Ishikawa (cell line): ENCODE measurements around the gene RAP1GAP.

Experiments used
- CEBPB ChIP-seq: IDR thresholded peaks from 2 replicates; pipeline ENCODE4 v1.6.1; 2012
- CREB1 ChIP-seq: IDR thresholded peaks from 2 replicates; pipeline ENCODE4 v1.6.1; 2012; ENCODE audit warnings: low read depth
- EGR1 ChIP-seq: IDR thresholded peaks from 2 replicates; pipeline ENCODE4 v1.6.1; 2012
- EP300 ChIP-seq: IDR thresholded peaks from 2 replicates; pipeline ENCODE4 v1.6.1; 2012; ENCODE audit warnings: borderline replicate concordance
- FOXM1 ChIP-seq: IDR thresholded peaks from 2 replicates; pipeline ENCODE4 v1.6.1; 2012; ENCODE audit warnings: low read depth, borderline replicate concordance
- NFIC ChIP-seq: IDR thresholded peaks from 2 replicates; pipeline ENCODE4 v1.6.1; 2012
- RAD21 ChIP-seq: IDR thresholded peaks from 2 replicates; pipeline ENCODE4 v1.6.1; 2012; ENCODE audit warnings: low read depth
- TAF1 ChIP-seq: IDR thresholded peaks from 2 replicates; pipeline ENCODE4 v1.6.1; 2012; ENCODE audit warnings: low read depth, mild to moderate bottlenecking
- TCF12 ChIP-seq: IDR thresholded peaks from 2 replicates; pipeline ENCODE4 v1.6.1; 2012; ENCODE audit warnings: low read depth
- TEAD4 ChIP-seq: IDR thresholded peaks from 2 replicates; pipeline ENCODE4 v1.6.1; 2012
- YY1 ChIP-seq: IDR thresholded peaks from 2 replicates; pipeline ENCODE4 v1.6.1; 2012; ENCODE audit warnings: low read depth
- ZBTB7A ChIP-seq: IDR thresholded peaks from 2 replicates; pipeline ENCODE4 v1.6.1; 2012; ENCODE audit warnings: low read depth
- TF ChIP-seq, protein P1 (sequence below): IDR thresholded peaks from 2 replicates; pipeline ENCODE4 v1.6.1; 2012
- TF ChIP-seq, protein P2 (sequence below): IDR thresholded peaks from 2 replicates; pipeline ENCODE4 v1.6.1; 2012
- TF ChIP-seq, protein P3 (sequence below): IDR thresholded peaks from 2 replicates; pipeline ENCODE4 v1.6.1; 2012; ENCODE audit warnings: low read depth, mild to moderate bottlenecking

RAP1GAP gene

DNA sequence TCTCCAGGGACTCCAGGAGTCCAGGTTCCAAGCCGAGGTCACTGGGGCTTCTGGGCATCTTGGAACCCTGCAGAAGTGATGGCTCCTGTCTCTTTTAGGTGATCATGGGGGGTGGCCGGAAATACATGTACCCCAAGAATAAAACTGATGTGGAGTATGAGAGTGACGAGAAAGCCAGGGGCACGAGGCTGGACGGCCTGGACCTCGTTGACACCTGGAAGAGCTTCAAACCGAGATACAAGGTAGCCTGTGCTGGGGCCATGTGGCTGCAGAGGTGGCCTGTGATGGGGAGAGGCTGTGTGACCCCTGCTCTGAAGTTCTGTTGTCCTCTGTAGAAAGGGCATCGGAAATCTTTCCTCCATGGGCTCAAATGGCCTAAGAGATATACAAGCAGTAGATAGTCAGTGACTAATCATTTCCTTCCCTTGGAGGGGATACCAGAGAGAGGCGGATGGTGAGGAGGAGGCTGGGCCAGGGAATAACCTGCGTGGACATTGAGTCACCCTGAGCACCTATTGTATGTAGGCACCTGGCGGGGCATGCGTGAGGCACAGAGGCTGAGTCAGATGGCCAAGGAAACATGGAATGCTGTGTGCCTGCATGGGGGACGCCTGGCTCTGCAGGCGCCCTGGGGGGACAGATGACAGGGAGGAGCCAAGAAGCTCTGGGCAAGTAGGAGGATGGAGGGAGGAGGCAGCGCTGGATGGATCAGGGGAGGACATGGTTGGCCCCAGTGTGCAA, 101.0 kb downstream of the RAP1GAP start:
- TF ChIP-seq RAD21: no peak
- TF ChIP-seq ZBTB7A: no peak
- no peak for TF ChIP-seq TAF1
- TF ChIP-seq YY1: no peak
- no peak for TF ChIP-seq CEBPB
- TF ChIP-seq TEAD4: no peak
- TF ChIP-seq, protein P1, sequence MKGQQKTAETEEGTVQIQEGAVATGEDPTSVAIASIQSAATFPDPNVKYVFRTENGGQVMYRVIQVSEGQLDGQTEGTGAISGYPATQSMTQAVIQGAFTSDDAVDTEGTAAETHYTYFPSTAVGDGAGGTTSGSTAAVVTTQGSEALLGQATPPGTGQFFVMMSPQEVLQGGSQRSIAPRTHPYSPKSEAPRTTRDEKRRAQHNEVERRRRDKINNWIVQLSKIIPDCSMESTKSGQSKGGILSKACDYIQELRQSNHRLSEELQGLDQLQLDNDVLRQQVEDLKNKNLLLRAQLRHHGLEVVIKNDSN: no peak
- no peak for TF ChIP-seq FOXM1
- TF ChIP-seq, protein P2, sequence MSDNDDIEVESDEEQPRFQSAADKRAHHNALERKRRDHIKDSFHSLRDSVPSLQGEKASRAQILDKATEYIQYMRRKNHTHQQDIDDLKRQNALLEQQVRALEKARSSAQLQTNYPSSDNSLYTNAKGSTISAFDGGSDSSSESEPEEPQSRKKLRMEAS: no peak
- no peak for TF ChIP-seq CREB1
- TF ChIP-seq TCF12: no peak

DNA sequence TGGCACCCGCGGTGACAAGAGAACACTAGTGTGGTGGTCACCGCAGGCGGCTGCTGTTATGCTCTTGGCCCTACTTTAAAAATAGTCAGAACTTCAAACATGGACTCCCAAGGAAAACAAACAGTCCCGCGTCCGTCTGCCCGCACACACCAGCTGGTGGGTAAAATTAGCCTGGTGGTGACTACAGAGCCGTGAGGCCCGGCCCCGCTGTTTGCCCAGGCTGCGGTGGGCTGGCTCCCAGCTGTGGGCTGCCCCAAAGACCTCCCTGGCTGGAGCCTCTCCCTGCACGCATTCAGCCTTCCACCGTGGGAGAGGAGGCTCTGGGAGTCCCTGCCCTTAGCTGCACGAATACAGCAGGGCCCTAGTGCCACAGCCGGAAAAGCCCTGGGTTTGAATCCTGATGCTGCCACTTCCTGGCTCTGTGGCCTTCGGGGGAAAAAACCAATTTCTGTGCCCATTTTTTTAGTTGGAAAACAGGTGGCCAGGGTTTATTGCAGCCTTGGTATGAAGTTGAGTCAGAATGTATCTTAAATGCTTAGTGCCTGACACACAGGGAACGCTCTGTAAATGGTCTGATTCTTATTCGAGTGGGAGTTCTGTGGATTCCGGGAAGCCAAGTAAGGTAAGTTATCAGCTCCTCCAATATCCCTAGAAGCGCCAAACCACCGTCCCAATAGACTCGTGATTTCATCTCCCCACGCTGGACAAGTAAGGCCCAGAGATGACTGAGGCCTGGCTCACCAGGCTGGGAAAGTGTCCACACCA, 101.7 kb downstream of the RAP1GAP start:
- TF ChIP-seq CEBPB: no peak
- no peak for TF ChIP-seq RAD21
- TF ChIP-seq EGR1: no peak

DNA sequence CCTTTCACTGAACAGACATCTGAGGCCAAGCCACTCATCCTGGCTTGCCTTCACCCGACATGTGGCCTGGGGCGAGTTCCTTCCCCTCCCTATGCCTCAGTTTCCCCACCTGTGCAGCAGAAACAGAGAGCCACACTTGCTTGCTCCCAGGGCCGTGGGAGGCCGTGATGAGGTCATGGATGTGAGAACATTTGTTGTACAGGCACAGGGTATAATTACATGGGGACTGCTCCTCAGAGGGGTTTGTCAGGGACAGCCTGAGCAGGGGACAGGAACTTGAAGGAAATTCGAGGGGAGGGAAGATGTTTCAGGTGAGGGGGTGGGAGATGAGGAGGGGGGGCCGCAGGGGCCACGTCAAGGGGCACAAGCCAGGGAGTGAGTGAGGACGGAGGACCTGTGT, 103.9 kb downstream of the RAP1GAP start:
- TF ChIP-seq TEAD4 (no peak), CREB1 (no peak), YY1 (no peak), NFIC (no peak), TCF12 (no peak), RAD21 (no peak), EGR1 (no peak), CEBPB (no peak), FOXM1 (no peak), EP300 (no peak)
- TF ChIP-seq, protein P3, sequence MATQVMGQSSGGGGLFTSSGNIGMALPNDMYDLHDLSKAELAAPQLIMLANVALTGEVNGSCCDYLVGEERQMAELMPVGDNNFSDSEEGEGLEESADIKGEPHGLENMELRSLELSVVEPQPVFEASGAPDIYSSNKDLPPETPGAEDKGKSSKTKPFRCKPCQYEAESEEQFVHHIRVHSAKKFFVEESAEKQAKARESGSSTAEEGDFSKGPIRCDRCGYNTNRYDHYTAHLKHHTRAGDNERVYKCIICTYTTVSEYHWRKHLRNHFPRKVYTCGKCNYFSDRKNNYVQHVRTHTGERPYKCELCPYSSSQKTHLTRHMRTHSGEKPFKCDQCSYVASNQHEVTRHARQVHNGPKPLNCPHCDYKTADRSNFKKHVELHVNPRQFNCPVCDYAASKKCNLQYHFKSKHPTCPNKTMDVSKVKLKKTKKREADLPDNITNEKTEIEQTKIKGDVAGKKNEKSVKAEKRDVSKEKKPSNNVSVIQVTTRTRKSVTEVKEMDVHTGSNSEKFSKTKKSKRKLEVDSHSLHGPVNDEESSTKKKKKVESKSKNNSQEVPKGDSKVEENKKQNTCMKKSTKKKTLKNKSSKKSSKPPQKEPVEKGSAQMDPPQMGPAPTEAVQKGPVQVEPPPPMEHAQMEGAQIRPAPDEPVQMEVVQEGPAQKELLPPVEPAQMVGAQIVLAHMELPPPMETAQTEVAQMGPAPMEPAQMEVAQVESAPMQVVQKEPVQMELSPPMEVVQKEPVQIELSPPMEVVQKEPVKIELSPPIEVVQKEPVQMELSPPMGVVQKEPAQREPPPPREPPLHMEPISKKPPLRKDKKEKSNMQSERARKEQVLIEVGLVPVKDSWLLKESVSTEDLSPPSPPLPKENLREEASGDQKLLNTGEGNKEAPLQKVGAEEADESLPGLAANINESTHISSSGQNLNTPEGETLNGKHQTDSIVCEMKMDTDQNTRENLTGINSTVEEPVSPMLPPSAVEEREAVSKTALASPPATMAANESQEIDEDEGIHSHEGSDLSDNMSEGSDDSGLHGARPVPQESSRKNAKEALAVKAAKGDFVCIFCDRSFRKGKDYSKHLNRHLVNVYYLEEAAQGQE: no peak
- TF ChIP-seq, protein P1: no peak

DNA sequence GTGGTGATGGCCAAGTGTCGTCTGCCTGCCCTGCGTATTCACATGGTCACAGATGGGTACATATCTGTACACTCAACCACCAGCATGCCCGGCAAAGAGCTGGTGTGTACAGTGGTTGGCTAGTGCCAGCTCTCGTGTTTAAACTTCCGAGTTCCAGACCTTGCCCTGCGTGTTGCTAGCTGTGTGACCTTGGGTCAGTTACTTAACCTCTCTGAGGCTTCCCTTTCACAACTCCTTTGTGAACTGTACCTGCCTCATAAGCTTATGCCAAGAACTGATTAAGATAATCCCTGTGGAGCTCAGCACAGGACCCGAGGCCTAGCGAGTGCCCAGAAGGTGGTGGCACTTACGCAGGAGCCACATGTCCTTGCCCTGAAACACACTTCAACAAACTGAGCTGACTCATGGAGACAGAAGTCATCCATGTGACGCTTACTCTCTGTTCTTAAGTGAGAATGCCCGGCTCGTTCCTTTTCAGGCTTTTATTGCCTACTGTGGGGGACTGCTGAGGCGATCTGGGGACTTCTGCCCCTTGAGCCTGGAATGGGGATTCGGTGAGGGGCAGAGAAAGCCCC, 104.5 kb downstream of the RAP1GAP start:
- TF ChIP-seq ZBTB7A: no peak
- TF ChIP-seq CEBPB: no peak
- no peak for TF ChIP-seq TEAD4
- TF ChIP-seq FOXM1: no peak
- TF ChIP-seq, protein P2: no peak
- no peak for TF ChIP-seq EGR1
- no peak for TF ChIP-seq YY1
- no peak for TF ChIP-seq RAD21
- no peak for TF ChIP-seq EP300
- no peak for TF ChIP-seq NFIC
- no peak for TF ChIP-seq TAF1
- TF ChIP-seq, protein P3: no peak
- TF ChIP-seq, protein P1: no peak
- no peak for TF ChIP-seq TCF12
- no peak for TF ChIP-seq CREB1

DNA sequence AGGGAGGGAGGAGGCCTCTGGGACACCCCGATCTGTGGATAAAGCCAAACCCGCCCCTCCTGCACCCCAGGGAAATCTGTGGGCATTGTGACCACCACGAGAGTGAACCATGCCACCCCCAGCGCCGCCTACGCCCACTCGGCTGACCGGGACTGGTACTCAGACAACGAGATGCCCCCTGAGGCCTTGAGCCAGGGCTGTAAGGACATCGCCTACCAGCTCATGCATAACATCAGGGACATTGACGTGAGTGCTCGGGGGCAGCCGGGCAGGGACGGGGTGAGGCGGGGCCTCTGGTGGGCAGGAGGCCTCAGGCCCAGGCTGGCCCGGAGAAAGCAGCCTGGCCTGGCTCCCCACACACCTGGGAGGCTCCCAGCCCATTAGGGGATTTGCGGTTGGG, 105.2 kb downstream of the RAP1GAP start:
- TF ChIP-seq TEAD4: no peak
- no peak for TF ChIP-seq NFIC
- TF ChIP-seq, protein P3: no peak
- TF ChIP-seq, protein P1: no peak
- no peak for TF ChIP-seq EGR1
- TF ChIP-seq YY1: no peak
- TF ChIP-seq RAD21: no peak
- TF ChIP-seq CEBPB: no peak
- TF ChIP-seq, protein P2: no peak
- TF ChIP-seq TAF1: no peak
- TF ChIP-seq EP300: no peak
- TF ChIP-seq ZBTB7A: no peak
- no peak for TF ChIP-seq TCF12
- no peak for TF ChIP-seq FOXM1
